HL-60/S4 treated with phorbol 12-myristate 13-acetate at 8.2 ng/mL for 4 days and 3 days (cell line): ENCODE measurements around the gene MRPL27.

Experiments used
- in situ Hi-C: fragments of 300-500 bp; cut with MboI; formaldehyde crosslinking; loops from 2 replicates; pipeline ENCODE4 v1.15.0; 2022; ENCODE audit warnings: low sequenced_read_pairs

MRPL27 gene

GRCh38 chr17:50361561-50362480, 11.2 kb downstream of the MRPL27 start:
- in situ Hi-C loops, result no loop called here

GRCh38 chr17:50360486-50361115, 12.4 kb downstream of the MRPL27 start:
- in situ Hi-C loops, result no loop called here

GRCh38 chr17:50359998-50360461, 13.0 kb downstream of the MRPL27 start:
- in situ Hi-C loops, result no loop called here

- in situ Hi-C loops, result no loop called here
These were observed 13.8 kb downstream of the MRPL27 start for GRCh38 chr17:50359005-50359699.

GRCh38 chr17:50358177-50358576, 14.8 kb downstream of the MRPL27 start:
- in situ Hi-C loops, result no loop called here

GRCh38 chr17:50356892-50357510, 16.0 kb downstream of the MRPL27 start:
- in situ Hi-C loops, result no loop called here

GRCh38 chr17:50356418-50356817, 16.6 kb downstream of the MRPL27 start:
- in situ Hi-C loops, result no loop called here

- in situ Hi-C loops, result no loop called here
These were observed 17.2 kb downstream of the MRPL27 start for GRCh38 chr17:50355701-50356341.

GRCh38 chr17:50355336-50355700, 17.7 kb downstream of the MRPL27 start:
- in situ Hi-C loops, result no loop called here

GRCh38 chr17:50354776-50355175, 18.2 kb downstream of the MRPL27 start:
- in situ Hi-C loops, result no loop called here

GRCh38 chr17:50354198-50354597, 18.8 kb downstream of the MRPL27 start:
- in situ Hi-C loops, result no loop called here

- in situ Hi-C loops, result no loop called here
These were observed 19.3 kb downstream of the MRPL27 start for GRCh38 chr17:50353600-50354195.

- in situ Hi-C loops, result no loop called here
These were observed 20.0 kb downstream of the MRPL27 start for GRCh38 chr17:50352693-50353599.

- in situ Hi-C loops, result no loop called here
These were observed 20.8 kb downstream of the MRPL27 start for GRCh38 chr17:50352072-50352692.

GRCh38 chr17:50350733-50351132, 22.3 kb downstream of the MRPL27 start:
- in situ Hi-C loops, result no loop called here

- in situ Hi-C loops, result no loop called here
These were observed 23.8 kb downstream of the MRPL27 start for GRCh38 chr17:50349243-50349600.

GRCh38 chr17:50348522-50349242, 24.3 kb downstream of the MRPL27 start:
- in situ Hi-C loops, result no loop called here

GRCh38 chr17:50347894-50348291, 25.1 kb downstream of the MRPL27 start:
- in situ Hi-C loops, result no loop called here
